ENCODE measurements around the gene AGAP2. TPM values are rescaled to one million over a fixed set of nuclear protein-coding genes. Genes with fewer than 3 reads are reported as not detected.
"Not testable (repeated sequence)": the region's sequence is repeated elsewhere in the genome, so short reads cannot be mapped to it uniquely, and the experiment has no call there.

The AGAP2 gene
- total RNA-seq, 4 donors from 2014 or later, result 0.55 to 1.6 (median 1.3) TPM

GRCh38 chr12:57687862-57688261 lies 50.7 kb downstream of the AGAP2 start:
- no peak for DNase-seq (ENCODE audit: low spot score in 2 of 2)
- no peak for TF ChIP-seq POLR2A (IDR thresholded peaks at IDR 0.05)
- TF ChIP-seq, protein P1, sequence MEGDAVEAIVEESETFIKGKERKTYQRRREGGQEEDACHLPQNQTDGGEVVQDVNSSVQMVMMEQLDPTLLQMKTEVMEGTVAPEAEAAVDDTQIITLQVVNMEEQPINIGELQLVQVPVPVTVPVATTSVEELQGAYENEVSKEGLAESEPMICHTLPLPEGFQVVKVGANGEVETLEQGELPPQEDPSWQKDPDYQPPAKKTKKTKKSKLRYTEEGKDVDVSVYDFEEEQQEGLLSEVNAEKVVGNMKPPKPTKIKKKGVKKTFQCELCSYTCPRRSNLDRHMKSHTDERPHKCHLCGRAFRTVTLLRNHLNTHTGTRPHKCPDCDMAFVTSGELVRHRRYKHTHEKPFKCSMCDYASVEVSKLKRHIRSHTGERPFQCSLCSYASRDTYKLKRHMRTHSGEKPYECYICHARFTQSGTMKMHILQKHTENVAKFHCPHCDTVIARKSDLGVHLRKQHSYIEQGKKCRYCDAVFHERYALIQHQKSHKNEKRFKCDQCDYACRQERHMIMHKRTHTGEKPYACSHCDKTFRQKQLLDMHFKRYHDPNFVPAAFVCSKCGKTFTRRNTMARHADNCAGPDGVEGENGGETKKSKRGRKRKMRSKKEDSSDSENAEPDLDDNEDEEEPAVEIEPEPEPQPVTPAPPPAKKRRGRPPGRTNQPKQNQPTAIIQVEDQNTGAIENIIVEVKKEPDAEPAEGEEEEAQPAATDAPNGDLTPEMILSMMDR (IDR thresholded peaks at IDR 0.05), result no peak
- intact Hi-C loops (cut with DNase I; ENCODE audit: low total_unique reads), result no loop called here
- WGBS, 2 donors, result 75 to 80% methylated on average over 4 of the region's 4 CpGs
- H3K4me3 ChIP-seq (ENCODE audit: low read depth, poor library complexity, severe bottlenecking), result no peak overlapping the region

GRCh38 chr12:57679697-57680096 lies 58.8 kb downstream of the AGAP2 start:
- H3K4me3 ChIP-seq (ENCODE audit: low read depth, poor library complexity, severe bottlenecking), result no peak overlapping the region
- intact Hi-C loops (cut with DNase I; ENCODE audit: low total_unique reads), result no loop called here
- no peak for DNase-seq (ENCODE audit: low spot score in 2 of 2)
- TF ChIP-seq POLR2A (IDR thresholded peaks at IDR 0.05), result no peak
- TF ChIP-seq, protein P1 (IDR thresholded peaks at IDR 0.05), result no peak

DNA sequence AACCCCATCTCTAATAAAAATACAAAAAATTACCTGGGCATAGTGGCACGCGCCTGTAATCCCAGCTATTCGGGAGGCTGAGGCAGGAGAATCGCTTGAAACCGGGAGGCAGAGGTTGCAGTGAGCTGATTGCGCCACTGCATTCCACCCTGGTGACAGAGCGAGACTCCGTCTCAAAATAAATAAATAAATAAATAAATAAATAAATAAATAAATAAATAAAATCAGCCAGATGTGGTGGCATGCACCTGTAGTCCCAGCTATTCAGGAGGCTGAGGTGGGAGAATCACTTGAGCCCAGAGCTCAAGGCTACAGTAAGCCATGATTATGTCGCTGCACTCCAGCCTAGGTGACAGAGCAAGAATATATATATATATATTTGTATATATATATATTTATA lies 60.6 kb downstream of the AGAP2 start:
- WGBS, 2 donors, result 90 to 97% methylated on average over 9 of the region's 9 CpGs
- intact Hi-C loops (cut with DNase I; ENCODE audit: low total_unique reads), result not testable (repeated sequence)

DNA sequence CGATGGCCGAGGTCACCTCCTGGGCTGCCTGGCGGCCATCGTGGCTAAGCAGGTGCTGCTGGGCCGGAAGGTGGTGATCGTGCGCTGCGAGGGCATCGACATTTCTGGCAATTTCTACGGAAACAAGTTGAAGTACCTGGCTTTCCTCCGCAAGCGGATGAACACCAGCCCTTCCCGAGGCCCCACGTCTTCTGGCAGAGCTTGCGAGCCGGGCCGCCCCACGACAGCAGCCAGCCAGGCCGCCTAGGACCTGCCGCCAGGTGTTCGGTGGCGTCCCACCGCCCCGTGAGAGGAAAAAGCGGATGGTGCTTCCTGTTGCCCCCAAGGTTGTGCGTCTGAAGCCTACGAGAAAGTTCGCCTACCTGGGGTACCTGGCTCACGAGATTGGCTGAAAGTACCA lies 63.9 kb downstream of the AGAP2 start:
- DNase-seq (ENCODE audit: low spot score in 2 of 2), result no peak
- no peak overlapping the region for H3K4me3 ChIP-seq (ENCODE audit: low read depth, poor library complexity, severe bottlenecking)
- 88 to 91% methylated on average over 29 of the region's 29 CpGs for WGBS, 2 donors
- no peak for TF ChIP-seq POLR2A (IDR thresholded peaks at IDR 0.05)
- TF ChIP-seq, protein P1 (IDR thresholded peaks at IDR 0.05), result no peak
- intact Hi-C loops (cut with DNase I; ENCODE audit: low total_unique reads), result no loop called here

More for the DNA sequence above, 60.6 kb downstream of the AGAP2 start:
- H3K4me3 ChIP-seq (ENCODE audit: low read depth, poor library complexity, severe bottlenecking); DNase-seq (ENCODE audit: low spot score in 2 of 2): not testable (repeated sequence)

Small RNAs within 50 kb of the gene (microRNA-seq; reads per million reads assigned to microRNA genes)
- 0 reads per million in 2 donors for gene MIR6759 (ENCODE audit: borderline number of aligned reads in 1 of 2, borderline replicate concordance in 2 of 2)

Other genes with a start within 250 kb of the AGAP2 start
- gene DDIT3, start 218.2 kb downstream of the AGAP2 start, total RNA-seq, result 10 to 100 TPM; 27.6 to 58.2 (median 41.6) TPM
- 10 to 100 TPM; 13.8 to 50.4 (median 26.5) TPM for gene MBD6, start 215.9 kb downstream of the AGAP2 start, total RNA-seq
- gene DCTN2, start 191.6 kb downstream of the AGAP2 start, total RNA-seq, result 100 to 1,000 TPM; 166 to 257 (median 181) TPM
- 1 to 10 TPM in 1 of 4 donors, under 1 TPM in 3; 0.08 to 1.2 (median 0.23) TPM for gene KIF5A, start 188.7 kb downstream of the AGAP2 start, total RNA-seq
- 10 to 100 TPM; 29.1 to 48.9 (median 39.1) TPM for gene PIP4K2C, start 147.6 kb downstream of the AGAP2 start, total RNA-seq
- 10 to 100 TPM in 2 of 4 donors, 1 to 10 TPM in 2; 6.1 to 17.4 (median 11.4) TPM for gene DTX3, start 133.9 kb downstream of the AGAP2 start, total RNA-seq
- gene ARHGEF25, start 127.3 kb downstream of the AGAP2 start, total RNA-seq, result 10 to 100 TPM in 1 of 4 donors, 1 to 10 TPM in 3; 3.8 to 10.3 (median 6.9) TPM
- 1 to 10 TPM in 1 of 4 donors, under 1 TPM in 3; 0.19 to 1.7 (median 0.26) TPM for gene B4GALNT1, start 105.5 kb downstream of the AGAP2 start, total RNA-seq
- 100 to 1,000 TPM; 195 to 265 (median 205) TPM for gene OS9, start 44.6 kb downstream of the AGAP2 start, total RNA-seq
- 10 to 100 TPM; 44.9 to 76.4 (median 54.7) TPM for gene TSPAN31, start 6.3 kb upstream of the AGAP2 start, total RNA-seq
- 10 to 100 TPM; 38.5 to 77.4 (median 54.6) TPM for gene CDK4, start 13.6 kb upstream of the AGAP2 start, total RNA-seq
- 10 to 100 TPM; 10.6 to 16.6 (median 12.8) TPM for gene MARCHF9, start 16.4 kb upstream of the AGAP2 start, total RNA-seq
- gene CYP27B1, start 28.3 kb upstream of the AGAP2 start, total RNA-seq, result 1 to 10 TPM in 3 of 4 donors, under 1 TPM in 1; 0.72 to 6.4 (median 1.7) TPM
- gene METTL1, start 33.4 kb upstream of the AGAP2 start, total RNA-seq, result 10 to 100 TPM in 3 of 4 donors, 1 to 10 TPM in 1; 5.9 to 13.5 (median 11.0) TPM
- 10 to 100 TPM in 2 of 4 donors, 1 to 10 TPM in 2; 6.3 to 13.2 (median 9.9) TPM for gene EEF1AKMT3, start 33.9 kb upstream of the AGAP2 start, total RNA-seq
- gene TSFM, start 44.0 kb upstream of the AGAP2 start, total RNA-seq, result 10 to 100 TPM; 29.6 to 41.6 (median 34.5) TPM
- gene AVIL, start 80.0 kb upstream of the AGAP2 start, total RNA-seq, result 1 to 10 TPM; 1.6 to 4.6 (median 2.8) TPM
- gene CTDSP2, start 108.0 kb upstream of the AGAP2 start, total RNA-seq, result 100 to 1,000 TPM; 129 to 174 (median 169) TPM
- 10 to 100 TPM in 2 of 4 donors, 1 to 10 TPM in 2; 3.0 to 14.3 (median 10.8) TPM for gene ATP23, start 202.8 kb upstream of the AGAP2 start, total RNA-seq